ENCODE data around the gene TCEA2.

The TCEA2 gene

GRCh38 chr20:64064145-64064698 lies 1.2 kb downstream of the TCEA2 start:
- Histone ChIP-seq H4K20me1 (ENCODE audit: insufficient read depth) (no peaks in the 10 kb centered on the region), H3K4me2 (peak overlapping the region; percentile 94), H3K27me3 (ENCODE audit: insufficient read depth, low read depth) (peaks cover 10% of the 10 kb centered on the region; the same call in 1 of the 2 replicates), H2AFZ (ENCODE audit: low read depth) (no peak overlapping the region), H3K79me2 (ENCODE audit: insufficient read depth, low read depth) (peaks cover 13% of the 10 kb centered on the region; the same call in 1 of the 2 replicates), H3K4me1 (ENCODE audit: low read depth, poor library complexity, severe bottlenecking) (peaks cover 45% of the 10 kb centered on the region), H3K9ac (peak overlapping the region; percentile 51; the same call in 1 of the 2 replicates), H3K4me3 (IDR thresholded peaks at IDR 0.05; ENCODE audit: insufficient read depth, low read depth, low read length) (no peak overlapping the region), H3K27ac (peak overlapping the region; percentile 95), H3K36me3 (ENCODE audit: insufficient read depth) (no peaks in the 10 kb centered on the region)
- no peak for TF ChIP-seq CTCF (conservative IDR thresholded peaks at IDR 0.05; ENCODE audit: low read depth, low read length)

GRCh38 chr20:64065062-64065973 lies 2.3 kb downstream of the TCEA2 start:
- Histone ChIP-seq H3K4me1 (ENCODE audit: low read depth, poor library complexity, severe bottlenecking) (peaks cover 45% of the 10 kb centered on the region), H3K27me3 (ENCODE audit: insufficient read depth, low read depth) (peaks cover under 1% of the 10 kb centered on the region; the same call in 1 of the 2 replicates), H2AFZ (ENCODE audit: low read depth) (peak overlapping the region; percentile 10; the same call in 1 of the 2 replicates), H3K36me3 (ENCODE audit: insufficient read depth) (no peaks in the 10 kb centered on the region), H3K79me2 (ENCODE audit: insufficient read depth, low read depth) (peaks cover 13% of the 10 kb centered on the region; the same call in 1 of the 2 replicates), H4K20me1 (ENCODE audit: insufficient read depth) (no peaks in the 10 kb centered on the region), H3K9ac (peak overlapping the region; percentile 54; the same call in 1 of the 2 replicates), H3K4me2 (peak overlapping the region; percentile 94), H3K4me3 (IDR thresholded peaks at IDR 0.05; ENCODE audit: insufficient read depth, low read depth, low read length) (no peak overlapping the region), H3K27ac (peak overlapping the region; percentile 95)
- TF ChIP-seq CTCF (conservative IDR thresholded peaks at IDR 0.05; ENCODE audit: low read depth, low read length) = no peak

GRCh38 chr20:64065974-64066343 lies 3.0 kb downstream of the TCEA2 start:
- Histone ChIP-seq H3K4me1 (ENCODE audit: low read depth, poor library complexity, severe bottlenecking) (peaks cover 45% of the 10 kb centered on the region), H3K27ac (peak overlapping the region; percentile 95), H3K9ac (peak overlapping the region; percentile 54; the same call in 1 of the 2 replicates), H3K79me2 (ENCODE audit: insufficient read depth, low read depth) (peaks cover 13% of the 10 kb centered on the region; the same call in 1 of the 2 replicates), H3K27me3 (ENCODE audit: insufficient read depth, low read depth) (no peaks in the 10 kb centered on the region), H2AFZ (ENCODE audit: low read depth) (no peak overlapping the region), H3K4me3 (IDR thresholded peaks at IDR 0.05; ENCODE audit: insufficient read depth, low read depth, low read length) (no peak overlapping the region), H4K20me1 (ENCODE audit: insufficient read depth) (no peaks in the 10 kb centered on the region), H3K4me2 (peak overlapping the region; percentile 94), H3K36me3 (ENCODE audit: insufficient read depth) (no peaks in the 10 kb centered on the region)
- TF ChIP-seq CTCF (conservative IDR thresholded peaks at IDR 0.05; ENCODE audit: low read depth, low read length) = no peak

- H2AFZ ChIP-seq (ENCODE audit: low read depth) = no peak overlapping the region
- H3K79me2 ChIP-seq (ENCODE audit: insufficient read depth, low read depth) = peaks cover 13% of the 10 kb centered on the region; the same call in 1 of the 2 replicates
- peak overlapping the region; percentile 94 for H3K4me2 ChIP-seq
- H3K27me3 ChIP-seq (ENCODE audit: insufficient read depth, low read depth) = no peaks in the 10 kb centered on the region
- no peak overlapping the region for H3K4me3 ChIP-seq (IDR thresholded peaks at IDR 0.05; ENCODE audit: insufficient read depth, low read depth, low read length)
- H3K36me3 ChIP-seq (ENCODE audit: insufficient read depth) = no peaks in the 10 kb centered on the region
- H3K9ac ChIP-seq = no peak overlapping the region; the same call in 1 of the 2 replicates
- H4K20me1 ChIP-seq (ENCODE audit: insufficient read depth) = no peaks in the 10 kb centered on the region
- no peak for TF ChIP-seq CTCF (conservative IDR thresholded peaks at IDR 0.05; ENCODE audit: low read depth, low read length)
- peaks cover 44% of the 10 kb centered on the region for H3K4me1 ChIP-seq (ENCODE audit: low read depth, poor library complexity, severe bottlenecking)
- H3K27ac ChIP-seq = peak overlapping the region; percentile 95; the same call in 1 of the 2 replicates
Measured at GRCh38 chr20:64067005-64067632, 4.1 kb downstream of the TCEA2 start.
